Measurements from ENCODE around the gene FCN2.

FCN2 gene

DNA sequence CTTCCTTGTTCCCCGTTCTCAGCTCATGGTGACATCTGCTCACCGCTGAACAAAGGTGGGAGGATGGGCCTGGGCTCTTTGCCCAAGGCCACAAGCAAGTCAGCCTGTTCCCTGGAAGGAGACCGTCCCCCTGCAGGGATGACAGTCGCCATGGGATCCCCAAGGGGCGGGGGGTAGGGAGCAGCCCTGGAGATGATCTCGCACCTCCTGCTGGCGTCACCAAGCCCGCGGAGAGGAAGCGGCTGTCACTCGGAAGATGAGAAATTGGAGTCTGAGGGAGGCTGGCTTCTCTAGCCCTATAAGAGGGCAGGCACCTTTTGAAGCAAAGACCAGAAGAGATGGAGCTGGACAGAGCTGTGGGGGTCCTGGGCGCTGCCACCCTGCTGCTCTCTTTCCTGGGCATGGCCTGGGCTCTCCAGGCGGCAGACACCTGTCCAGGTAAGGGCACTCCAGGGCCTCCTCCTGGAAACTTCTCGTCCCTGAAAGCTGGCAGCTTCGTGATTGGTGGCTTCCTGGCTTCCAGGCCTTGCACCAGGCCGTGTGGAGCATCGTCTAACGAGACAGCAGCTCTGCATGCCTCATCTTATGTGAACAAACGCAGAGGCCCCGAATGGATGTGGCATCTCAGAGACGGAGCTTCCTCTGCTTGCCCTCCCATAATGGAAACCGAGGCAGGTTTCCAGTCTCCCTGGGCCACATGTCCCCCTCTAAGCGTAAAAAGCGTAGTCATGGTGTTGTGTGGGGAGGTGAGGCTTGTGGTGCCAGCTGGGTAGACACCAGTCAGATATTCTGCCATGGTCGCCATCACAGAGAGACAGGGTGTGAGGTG is at the start of gene FCN2:
Gene FCN2, plus strand, starts transcription at position 327 of the 829 bp plus-strand sequence. Its CDS starts 12 bp downstream, at position 339.
- DNase-seq (ENCODE audit: low spot score): no peak

DNA sequence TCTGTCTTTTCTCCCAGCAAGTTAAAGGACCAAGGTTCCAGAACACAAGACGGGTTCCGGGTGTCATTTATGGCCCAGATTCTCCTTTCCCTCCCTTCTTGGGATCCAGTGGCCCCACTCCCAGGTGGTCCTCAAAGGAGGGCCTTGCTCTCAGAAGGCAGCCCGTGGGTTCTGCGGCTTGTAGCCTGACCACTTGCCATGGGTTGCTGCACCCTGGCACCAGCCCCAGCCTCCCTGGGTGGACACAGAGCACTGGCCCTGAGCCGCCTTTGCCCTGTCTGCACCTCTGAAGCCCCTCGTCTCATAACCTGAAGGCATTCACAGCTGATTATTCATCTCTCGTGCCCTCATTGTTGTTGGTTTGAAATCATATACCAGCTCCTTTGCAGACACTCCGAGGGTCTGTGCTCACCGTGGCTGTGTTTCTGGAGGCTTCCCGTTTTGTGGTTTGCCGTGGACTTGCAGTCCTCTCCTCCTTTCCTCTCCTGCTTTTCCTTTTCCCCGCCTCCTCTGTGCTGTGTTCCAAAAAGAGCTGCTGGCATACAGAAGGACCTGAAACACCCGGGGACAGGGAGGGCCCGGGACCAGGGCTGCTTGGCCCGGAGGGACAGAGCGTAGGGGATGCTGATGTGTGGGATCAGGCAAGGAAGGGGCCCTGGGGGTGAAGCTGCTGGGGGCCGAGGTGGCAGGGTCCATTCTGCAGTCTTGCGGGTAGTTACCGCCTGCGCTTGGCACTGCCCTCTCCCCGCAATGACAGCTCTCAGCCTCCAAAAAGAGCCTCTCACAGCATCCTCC is 49.5 kb upstream of the FCN2 start:
- no peak for DNase-seq (ENCODE audit: low spot score)

DNA sequence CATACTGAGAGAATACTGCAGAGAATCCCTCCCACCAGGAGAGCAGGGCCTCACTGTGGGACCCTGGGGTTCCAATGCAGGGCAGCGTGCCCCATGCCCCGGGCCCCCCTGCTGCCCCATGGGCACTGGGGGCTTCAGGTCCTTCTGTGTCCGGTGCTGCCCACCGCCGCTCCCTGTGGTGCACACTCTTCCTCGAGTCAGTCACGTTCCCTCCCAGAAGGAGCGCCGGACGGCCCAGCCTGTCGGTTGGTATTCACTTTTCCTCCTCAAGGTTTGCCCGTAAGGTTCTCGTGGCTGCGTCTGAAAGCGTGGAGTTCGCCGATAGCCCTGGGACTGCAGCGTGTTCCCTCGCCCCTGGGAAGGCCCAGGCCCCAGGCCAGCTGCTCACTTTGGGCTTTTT is 48.1 kb upstream of the FCN2 start:
- DNase-seq (ENCODE audit: low spot score): no peak

DNA sequence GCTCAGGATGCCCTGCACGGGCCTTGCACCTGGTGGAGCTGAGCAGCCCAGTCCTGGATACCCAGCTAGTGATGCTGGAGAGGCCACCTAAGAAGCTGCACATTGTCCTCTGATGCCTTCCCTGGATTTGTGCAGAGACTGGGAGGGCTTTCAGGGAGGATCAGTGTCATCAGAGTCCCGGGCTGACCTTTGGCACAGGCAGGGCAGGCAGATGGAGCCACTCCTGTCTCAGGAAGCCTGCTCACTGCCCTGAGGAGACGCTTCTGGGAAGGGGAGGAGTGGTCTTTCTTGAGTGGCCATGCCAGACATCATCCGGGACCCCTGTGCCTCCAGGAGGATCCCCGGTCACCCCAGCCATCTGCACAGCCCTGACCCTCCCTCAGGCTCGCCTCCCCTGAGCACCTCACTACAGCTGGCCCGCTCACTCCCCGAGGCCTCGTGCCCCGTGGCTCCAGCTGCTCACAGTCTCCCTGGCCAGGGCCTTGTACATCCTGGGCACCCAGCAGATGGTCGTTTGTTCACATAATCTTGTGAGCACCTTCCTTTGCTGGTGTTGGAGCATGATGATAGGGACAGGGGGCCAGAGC is 47.2 kb upstream of the FCN2 start:
- DNase-seq (ENCODE audit: low spot score): no peak

DNA sequence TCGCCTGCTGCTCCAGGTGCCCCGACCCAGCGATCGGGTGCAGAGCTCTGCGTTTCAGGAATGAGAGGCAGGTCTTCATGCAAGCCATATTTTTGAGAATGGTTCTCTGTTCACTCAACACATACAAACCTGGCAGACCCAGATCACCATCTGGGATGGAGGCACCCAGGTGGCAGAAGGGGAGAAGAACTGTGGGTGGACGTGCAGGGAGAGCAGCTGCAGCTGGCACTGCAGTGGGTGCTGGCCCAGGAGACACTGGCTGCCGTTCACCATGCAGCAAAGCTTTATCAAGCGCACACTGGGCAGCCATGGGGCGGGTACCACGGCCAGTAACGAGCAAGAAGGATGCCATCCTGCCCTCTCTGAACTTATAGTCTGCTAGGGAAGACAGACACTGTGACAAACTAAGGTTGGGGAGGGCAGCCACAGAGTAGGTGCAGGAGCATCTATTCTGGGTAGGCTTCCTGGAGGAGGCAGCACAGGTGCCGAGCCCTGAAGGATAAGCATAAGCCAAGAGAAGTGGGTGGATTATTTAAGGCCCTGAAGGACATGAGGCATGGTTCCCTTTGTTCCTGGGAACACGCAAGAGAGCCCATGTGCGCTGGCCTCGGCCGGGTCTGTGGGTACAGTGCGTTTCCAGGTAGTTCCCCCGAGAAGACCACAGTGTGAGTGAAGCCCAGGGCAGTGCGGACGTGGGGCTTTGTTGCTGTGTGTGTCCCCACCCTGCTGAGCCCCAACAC is 46.2 kb upstream of the FCN2 start:
- no peak for DNase-seq (ENCODE audit: low spot score)

DNA sequence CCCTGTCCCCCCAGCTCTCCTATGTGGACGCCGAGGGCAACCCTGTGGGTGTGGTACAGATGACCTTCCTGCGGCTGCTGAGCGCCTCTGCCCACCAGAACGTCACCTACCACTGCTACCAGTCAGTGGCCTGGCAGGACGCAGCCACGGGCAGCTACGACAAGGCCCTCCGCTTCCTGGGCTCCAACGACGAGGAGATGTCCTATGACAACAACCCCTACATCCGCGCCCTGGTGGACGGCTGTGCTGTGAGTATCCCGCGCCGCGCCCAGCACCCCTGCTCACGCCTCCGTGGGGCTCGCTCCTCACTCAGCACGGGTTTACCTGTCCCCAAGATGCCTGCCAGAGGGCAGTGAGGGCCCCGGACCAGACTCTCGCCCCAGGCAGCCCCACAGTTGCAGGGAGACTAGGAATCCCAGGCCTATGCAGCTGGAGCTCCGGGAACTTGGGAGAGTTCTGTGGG is 45.6 kb upstream of the FCN2 start:
- DNase-seq (ENCODE audit: low spot score): no peak

DNA sequence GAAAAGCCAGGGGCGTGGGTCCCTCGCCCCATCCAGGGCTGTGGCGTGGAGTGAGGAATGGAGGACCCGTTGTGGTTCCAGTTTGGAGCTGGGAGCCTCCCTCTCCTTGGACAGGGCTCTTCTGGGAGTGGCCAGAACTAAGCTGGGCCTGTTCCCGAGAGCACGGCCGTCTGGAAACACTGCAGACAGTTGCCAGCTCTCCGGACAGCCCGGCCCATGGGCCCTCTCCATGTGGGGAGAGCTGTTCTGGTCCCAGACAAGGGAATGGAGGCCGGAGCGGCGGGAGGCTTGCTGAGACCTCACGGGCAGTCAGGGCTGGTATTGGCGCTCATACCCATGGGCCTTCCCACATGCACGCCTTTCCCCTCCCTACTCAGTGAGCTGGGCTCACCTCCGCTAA is 45.2 kb upstream of the FCN2 start:
- DNase-seq (ENCODE audit: low spot score): no peak

DNA sequence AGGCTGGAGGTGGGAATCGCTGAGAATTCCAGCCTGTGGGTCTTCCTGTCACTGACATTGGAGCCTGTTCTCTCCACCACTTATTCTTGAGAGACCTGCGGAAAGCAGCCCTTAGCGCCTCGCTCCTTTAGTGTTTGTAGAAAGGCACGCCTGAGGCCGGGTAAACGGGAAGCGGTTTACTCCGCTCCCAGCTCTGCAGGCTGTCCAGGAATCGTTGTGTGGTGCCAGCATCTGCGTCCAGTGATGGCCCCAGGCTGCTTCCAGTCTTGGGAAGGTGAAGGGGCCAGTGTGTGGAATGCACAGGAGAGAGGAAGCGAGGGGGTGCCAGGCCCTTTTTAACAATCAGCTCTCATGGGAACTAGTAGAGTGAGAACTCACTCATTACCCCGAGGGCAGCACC is 44.6 kb upstream of the FCN2 start:
- no peak for DNase-seq (ENCODE audit: low spot score)

DNA sequence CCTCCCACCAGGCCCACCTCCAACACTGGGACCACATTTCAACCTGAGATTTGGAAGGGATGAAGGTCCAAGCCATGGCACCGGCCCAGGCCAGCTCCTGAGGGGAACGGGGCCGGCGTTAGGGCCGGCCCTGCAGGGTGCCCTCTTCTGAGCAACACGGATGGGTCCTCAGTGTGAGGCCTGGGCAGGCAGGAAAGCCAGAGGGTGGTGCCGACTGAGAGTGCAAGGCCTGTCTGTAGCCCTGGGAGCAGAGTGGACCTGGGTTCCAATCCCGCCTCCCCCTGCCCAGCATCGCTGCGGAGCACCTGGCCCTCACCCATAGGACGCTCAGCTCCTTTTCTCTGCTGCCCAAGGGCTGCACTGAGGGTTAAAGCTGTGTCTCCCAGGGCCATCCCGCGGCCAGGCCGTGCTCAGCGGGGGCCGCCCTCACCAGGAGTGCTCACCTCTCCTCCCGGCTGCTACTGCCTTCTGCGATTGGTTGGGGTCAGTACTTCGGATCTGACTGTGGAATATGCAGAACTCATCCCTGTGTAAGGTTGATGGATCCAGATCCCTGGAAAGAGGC is 44.1 kb upstream of the FCN2 start:
- DNase-seq (ENCODE audit: low spot score): no peak

DNA sequence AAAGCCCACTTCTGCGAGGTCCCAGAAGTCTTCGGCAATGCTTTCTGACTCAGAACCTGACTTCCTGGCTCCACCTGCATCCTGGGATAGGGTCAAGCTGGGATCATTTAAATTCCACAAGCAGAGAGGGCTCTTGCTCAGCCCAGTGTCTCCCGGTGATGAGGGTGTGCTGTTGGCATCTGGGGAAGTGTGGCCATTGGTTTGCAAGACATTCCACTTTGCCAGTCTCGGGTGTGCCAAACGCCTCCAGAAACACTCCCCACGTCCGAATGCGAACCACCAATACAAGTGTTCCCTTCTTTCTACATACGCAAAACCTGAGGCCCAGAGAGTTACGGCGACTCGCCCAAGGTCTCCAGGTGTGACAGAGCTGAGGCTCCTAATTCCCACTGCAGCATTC is 43.1 kb upstream of the FCN2 start:
- DNase-seq (ENCODE audit: low spot score): no peak

DNA sequence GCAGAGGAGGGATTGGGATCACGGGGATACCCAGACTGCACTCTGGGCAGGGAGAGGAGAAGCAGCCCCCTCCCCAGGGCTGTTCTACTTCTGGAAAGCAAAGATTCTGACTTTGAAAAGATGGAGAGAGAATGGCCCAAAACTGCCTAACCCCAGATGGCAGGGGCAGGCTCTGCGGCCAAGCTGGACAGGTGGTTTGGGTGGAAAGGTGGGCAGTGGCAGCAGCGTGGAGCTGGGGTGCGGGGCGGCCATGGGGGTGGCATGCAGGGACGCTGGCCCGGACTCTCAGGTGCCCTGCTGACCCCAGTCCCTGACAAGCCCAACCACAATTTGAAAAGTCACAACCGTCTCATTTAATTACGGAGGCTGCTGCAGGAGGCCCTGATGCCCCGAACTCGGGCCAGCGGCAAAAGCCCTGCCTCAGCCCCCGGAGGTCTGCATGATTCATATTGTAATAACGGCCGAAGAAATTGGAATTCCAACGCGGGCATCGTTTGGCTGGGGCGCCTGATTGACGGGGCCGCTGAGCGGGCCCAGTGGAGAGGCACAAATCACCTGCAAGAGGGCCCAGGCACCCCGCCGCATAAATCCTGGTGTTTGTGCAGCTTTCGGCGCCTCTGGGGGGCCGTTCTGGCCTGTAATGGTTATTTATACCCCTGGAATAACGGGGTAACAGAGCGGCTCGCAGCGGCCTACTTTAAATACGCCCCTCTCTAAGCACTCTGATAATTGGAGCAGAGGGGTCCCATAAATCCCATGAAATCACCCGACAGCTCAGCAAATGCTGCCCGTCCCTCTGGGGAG is 41.8 kb upstream of the FCN2 start:
- no peak for DNase-seq (ENCODE audit: low spot score)

DNA sequence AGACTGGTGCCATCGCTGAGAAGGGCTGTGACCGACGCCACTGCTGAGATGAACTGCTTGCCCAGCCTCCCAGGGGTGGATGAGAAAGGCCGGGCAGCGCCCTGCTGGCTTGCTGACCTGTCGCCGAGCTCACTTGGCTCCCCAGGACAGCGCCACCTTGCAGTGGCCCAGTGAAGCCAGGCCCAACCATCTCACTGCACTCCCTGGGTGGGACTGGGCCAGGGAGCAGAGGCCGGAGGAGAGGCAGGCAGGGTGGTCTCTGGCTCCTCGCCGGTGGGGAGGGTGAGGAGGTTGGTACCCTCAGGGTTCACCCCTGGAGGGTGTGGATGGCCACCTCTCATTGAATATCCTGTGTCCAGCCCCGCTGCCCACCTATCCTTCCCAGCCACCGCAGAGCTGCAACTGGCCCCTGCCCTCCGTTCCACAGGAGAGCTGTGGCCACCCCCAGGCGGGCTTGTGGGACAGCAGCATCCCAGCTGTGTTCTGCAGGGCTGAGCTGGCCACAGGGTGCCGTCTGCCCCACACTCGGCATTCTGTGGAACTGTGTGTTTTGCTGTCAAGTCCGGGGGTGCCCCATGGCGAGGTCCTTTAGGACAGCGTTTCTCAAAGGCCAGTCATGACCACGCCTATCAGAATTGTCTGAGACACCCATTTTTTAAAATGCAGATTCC is 41.0 kb upstream of the FCN2 start:
- DNase-seq (ENCODE audit: low spot score): no peak

DNA sequence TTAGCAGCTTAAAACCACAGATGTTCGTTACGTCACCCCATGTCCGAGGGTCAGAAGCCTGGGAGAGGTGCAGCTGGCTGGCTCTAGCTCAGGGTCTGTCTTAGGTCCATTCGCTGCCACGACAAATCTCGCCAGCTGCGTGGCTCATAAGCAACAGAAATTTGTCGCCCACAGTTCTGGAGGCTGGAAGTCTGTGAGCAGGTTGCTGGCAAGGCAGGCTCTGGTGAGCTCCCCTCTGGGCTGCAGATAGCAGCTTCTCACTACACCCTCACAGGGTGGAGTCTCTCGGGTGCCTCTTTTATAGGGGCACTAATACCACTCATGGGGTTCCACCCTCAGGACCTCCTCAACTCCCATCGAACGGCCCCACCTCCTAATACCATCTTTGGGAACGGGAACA is 40.1 kb upstream of the FCN2 start:
- DNase-seq (ENCODE audit: low spot score): no peak

DNA sequence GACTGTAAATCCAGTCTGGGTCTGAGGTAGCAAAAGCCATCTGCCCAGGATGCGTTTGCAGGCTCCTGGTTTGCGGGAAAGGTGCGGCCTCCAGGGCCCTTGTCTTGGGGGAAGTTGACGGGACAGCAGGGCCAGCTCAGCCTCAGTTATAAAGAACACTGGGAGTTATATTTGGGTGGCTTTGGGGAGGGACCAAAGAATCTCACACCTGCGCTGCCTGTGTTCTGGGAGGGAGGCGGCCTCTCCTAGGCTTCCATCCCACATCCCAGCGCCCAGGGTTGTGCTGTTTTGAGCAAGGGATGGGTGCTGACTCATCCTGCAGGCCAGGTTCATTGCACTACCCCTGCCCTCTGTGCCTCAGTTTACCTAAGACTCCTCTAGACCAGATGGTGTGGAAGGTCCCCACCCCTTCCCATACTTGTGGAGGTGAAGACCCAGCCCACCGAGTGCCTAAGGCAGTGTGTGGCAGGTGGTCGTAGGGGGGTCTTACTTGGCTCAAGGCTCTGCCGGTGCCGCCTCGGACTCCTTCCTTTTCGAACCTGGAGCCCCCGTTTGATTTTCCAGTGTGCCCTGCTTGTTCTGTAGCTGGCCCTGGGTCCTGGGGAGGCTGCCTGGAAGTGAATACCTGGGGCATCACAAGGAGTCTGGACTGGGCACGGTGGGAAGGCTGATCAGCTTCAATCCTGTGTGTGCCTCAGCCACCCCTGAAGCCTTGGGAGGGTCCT is 39.3 kb upstream of the FCN2 start:
- DNase-seq (ENCODE audit: low spot score): no peak

DNA sequence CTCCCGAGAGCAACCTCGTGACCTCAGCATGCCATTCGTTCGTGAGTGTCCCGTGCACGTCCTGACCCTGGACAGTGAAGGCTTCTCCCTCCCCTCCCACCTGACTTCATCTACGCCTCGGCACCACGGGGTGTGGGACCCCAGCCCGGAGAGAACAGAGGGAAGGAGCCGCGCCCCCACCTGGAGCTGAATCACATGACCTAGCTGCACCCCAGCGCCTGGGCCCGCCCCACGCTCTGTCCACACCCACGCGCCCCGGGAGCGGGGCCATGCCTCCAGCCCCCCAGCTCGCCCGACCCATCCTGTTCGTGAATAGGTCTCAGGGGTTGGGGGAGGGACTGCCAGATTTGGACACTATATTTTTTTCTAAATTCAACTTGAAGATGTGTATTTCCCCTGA is 38.3 kb upstream of the FCN2 start:
- DNase-seq (ENCODE audit: low spot score): no peak

DNA sequence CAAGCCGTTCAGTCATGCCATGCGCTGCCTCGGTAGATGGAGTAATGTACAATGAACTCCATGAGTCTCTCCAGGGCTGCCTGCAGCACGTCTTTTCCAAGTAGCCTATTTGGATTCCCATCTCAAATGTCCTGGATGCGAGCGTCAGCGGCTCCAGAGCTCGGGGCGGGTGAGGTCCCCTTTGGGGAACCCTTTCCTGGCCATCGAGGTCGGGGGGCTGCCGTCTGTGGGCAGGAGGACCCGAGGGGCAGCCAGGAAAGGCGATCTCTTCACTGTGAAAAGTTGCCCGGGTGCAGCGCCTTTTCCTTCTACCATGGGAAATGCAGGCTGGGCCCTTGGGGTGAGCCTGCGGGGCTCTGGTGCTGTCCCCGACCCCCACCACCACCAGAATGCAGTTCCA is 36.9 kb upstream of the FCN2 start:
- no peak for DNase-seq (ENCODE audit: low spot score)

DNA sequence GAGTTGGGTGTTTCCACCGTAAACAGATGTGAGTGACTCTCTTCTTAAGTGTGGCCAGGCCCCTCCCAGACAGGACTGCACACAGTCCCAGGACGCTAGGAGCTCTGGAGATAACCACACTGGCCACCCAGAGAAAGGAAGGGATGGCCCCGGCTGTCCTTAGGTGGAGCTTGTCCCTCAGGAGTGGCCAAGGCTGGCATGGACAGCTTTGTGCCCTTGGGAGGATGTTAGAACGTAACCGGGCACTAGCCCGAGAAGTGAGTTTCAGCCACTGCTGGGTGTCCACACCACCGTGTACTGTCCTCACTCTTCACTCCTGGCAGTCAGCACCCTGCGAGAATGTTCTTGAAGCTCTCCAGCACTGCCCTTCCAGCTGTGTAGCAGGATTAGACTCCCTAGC is 35.8 kb upstream of the FCN2 start:
- no peak for DNase-seq (ENCODE audit: low spot score)

DNA sequence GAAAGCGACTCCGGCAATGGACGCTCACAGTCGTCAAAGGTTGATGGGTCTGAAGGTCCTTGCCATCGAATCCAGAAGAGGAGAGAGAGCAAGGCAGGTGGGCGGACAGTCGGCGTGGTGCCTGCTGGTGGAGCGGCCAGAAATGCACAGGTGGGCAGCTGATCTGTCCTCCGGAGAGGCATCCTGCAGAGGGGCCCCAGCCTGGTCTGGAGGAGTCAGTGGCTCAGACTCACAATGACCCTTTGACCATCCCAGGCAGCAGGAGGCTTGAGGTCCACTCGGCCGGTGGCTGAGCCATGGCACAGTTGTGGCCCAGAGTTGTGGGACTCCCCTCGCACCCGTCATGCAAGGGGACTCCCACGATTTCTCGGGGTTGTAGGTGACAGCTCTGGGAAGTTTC is 34.4 kb upstream of the FCN2 start:
- DNase-seq (ENCODE audit: low spot score): no peak

DNA sequence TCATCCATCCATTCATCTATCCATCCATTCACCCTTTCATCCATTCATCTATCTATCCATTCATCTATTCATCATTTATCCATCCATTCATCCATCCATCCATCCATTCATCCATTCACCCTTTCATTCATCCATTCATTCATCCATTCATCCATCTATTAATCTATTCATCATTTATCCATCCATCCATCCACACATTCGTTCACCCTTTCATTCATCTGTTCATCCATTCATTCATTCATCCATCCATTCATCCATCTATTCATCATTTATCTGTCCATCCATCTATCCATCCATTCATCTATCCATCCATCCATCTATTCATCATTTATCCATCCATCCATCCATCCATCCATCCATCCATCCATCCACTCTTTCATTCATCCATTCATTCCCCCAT is 33.9 kb upstream of the FCN2 start:
- DNase-seq (ENCODE audit: low spot score): no peak

DNA sequence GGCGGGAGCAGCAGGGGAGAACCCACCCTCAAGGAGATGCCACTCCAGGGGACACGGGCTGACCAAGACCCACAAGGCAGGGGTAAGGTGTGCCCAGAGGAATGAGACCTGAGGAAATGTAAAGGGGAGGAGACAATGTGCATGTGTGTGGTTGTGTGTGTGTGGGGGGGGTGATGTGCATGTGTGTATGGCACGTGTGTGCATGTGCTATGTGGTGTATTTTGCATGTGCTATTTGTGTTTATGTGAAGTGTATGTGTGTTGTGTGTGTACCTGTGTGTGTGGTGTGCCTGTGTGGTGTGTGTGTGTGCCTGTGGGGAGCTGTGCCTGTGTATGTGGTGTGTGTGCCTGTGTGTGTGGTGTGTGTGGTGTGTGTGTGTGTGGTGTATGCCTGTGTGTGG is 33.5 kb upstream of the FCN2 start:
- no peak for DNase-seq (ENCODE audit: low spot score)
